Dedifferentiated amniotic fluid mesenchymal stem cell (primary cell): Measurements from ENCODE around the gene SPEF2.

Source experiments
- DNase-seq: peaks from one replicate; pipeline ENCODE4 v3.0.0-alpha.2; 2016; ENCODE audit errors: extremely low spot score

The SPEF2 gene

GRCh38 chr5:35617435-35618303 is at the start of gene SPEF2:
Gene SPEF2 (plus strand): TSS chr5:35617863. CDS start chr5:35617998, 135 bp downstream.
- DNase-seq, result peak; percentile 92

- DNase-seq, result no peak
Observed at GRCh38 chr5:35575578-35575977, 42.1 kb upstream of the SPEF2 start.

- DNase-seq, result no peak
Observed at GRCh38 chr5:35587419-35587818, 30.2 kb upstream of the SPEF2 start.

GRCh38 chr5:35593338-35593737 is 24.3 kb upstream of the SPEF2 start:
- no peak for DNase-seq

- DNase-seq, result no peak
Observed at GRCh38 chr5:35598707-35599370, 18.8 kb upstream of the SPEF2 start.

GRCh38 chr5:35600591-35600990 is 17.1 kb upstream of the SPEF2 start:
- no peak for DNase-seq

- DNase-seq, result no peak
Observed at GRCh38 chr5:35608881-35609779, 8.5 kb upstream of the SPEF2 start.

- DNase-seq, result no peak
Observed at GRCh38 chr5:35617060-35617434, 616 bp upstream of the SPEF2 start.

GRCh38 chr5:35618304-35618636 is 607 bp downstream of the SPEF2 start:
- no peak for DNase-seq

- DNase-seq, result no peak
Observed at GRCh38 chr5:35618781-35619180, 1.1 kb downstream of the SPEF2 start.

- no peak for DNase-seq
Observed at GRCh38 chr5:35622974-35623373, 5.3 kb downstream of the SPEF2 start.

GRCh38 chr5:35623991-35624390 is 6.3 kb downstream of the SPEF2 start:
- DNase-seq, result no peak

- peak; percentile 32 for DNase-seq
Observed at GRCh38 chr5:35626108-35626507, 8.4 kb downstream of the SPEF2 start.

- no peak for DNase-seq
Observed at GRCh38 chr5:35626553-35626952, 8.9 kb downstream of the SPEF2 start.

GRCh38 chr5:35634326-35634725 is 16.7 kb downstream of the SPEF2 start:
- DNase-seq, result no peak

- DNase-seq, result no peak
Observed at GRCh38 chr5:35640623-35641022, 23.0 kb downstream of the SPEF2 start.

GRCh38 chr5:35644543-35644942 is 26.9 kb downstream of the SPEF2 start:
- DNase-seq, result no peak

- DNase-seq, result no peak
Observed at GRCh38 chr5:35647128-35647527, 29.5 kb downstream of the SPEF2 start.

GRCh38 chr5:35647712-35648111 is 30.0 kb downstream of the SPEF2 start:
- DNase-seq, result no peak

GRCh38 chr5:35651002-35651756 is 33.5 kb downstream of the SPEF2 start:
- DNase-seq, result peak; percentile 24

GRCh38 chr5:35656721-35657120 is 39.1 kb downstream of the SPEF2 start:
- peak; percentile 50 for DNase-seq

GRCh38 chr5:35657877-35658276 is 40.2 kb downstream of the SPEF2 start:
- DNase-seq, result no peak
